Lower leg skin (tissue), 3 donors: ENCODE data around the gene NECTIN4.

Source experiments
- POLR2A ChIP-seq, 2 donors: fragments of 450-650 bp; IDR thresholded peaks; one replicate each; pipeline ENCODE4 v1.6.1; 2016 to 2017; ENCODE audit warnings: antibody characterized with exemption in 2 of 2, mild to moderate bottlenecking in 1 of 2, moderate library complexity in 1 of 2
- TF ChIP-seq, protein P1 (sequence below), 3 donors: fragments of 450-650 bp; IDR thresholded peaks; one replicate each; pipeline ENCODE4 v1.5.1; 2016; ENCODE audit warnings: antibody characterized with exemption in 3 of 3, mild to moderate bottlenecking in 3 of 3, moderate library complexity in 2 of 3

DNA sequence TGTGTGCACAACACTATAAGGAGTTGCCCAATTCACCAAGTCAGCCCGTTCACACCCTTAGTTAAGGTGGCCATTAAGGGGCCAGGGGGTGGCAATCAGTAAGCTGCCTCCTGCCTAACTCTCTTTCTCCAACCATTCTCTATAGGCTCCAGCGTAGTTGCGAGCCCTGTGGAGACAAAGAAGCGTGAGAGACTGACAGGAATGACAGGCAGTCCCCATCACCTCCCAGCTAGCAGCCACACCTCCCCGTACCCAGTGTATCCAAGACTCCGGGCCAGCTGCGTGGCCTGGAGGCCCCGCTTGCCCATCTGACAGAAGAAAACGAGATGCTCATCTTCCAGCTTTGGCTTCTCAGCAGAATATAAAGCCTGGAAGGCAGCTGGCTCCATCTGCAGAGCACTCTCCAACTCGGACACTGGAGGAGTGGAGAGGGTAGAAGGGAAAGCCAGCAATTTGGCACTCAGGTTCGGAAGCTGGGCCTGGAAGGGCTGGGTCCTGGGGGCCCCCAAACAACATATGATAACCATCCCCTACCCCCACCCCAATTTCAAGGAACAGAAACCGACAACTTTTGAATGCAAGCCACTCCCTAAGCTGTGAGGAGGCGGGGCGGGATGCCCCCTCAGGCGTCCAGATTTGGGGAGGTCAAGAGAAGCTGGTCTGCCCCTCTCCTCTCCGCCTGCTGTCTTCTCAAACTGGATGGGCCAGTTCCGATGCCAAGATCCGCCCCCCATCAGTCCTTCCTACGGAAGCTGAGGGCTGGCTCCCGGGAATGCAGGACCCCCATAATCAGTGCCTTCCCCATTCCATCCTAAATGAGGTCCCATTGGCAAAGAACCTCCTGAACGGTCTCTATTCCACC lies 51.5 kb downstream of the NECTIN4 start:
- TF ChIP-seq, protein P1, sequence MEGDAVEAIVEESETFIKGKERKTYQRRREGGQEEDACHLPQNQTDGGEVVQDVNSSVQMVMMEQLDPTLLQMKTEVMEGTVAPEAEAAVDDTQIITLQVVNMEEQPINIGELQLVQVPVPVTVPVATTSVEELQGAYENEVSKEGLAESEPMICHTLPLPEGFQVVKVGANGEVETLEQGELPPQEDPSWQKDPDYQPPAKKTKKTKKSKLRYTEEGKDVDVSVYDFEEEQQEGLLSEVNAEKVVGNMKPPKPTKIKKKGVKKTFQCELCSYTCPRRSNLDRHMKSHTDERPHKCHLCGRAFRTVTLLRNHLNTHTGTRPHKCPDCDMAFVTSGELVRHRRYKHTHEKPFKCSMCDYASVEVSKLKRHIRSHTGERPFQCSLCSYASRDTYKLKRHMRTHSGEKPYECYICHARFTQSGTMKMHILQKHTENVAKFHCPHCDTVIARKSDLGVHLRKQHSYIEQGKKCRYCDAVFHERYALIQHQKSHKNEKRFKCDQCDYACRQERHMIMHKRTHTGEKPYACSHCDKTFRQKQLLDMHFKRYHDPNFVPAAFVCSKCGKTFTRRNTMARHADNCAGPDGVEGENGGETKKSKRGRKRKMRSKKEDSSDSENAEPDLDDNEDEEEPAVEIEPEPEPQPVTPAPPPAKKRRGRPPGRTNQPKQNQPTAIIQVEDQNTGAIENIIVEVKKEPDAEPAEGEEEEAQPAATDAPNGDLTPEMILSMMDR (IDR thresholded peaks at IDR 0.05), result no peak
- TF ChIP-seq POLR2A (IDR thresholded peaks at IDR 0.05), result no peak
